ENCODE measurements around the gene LOXL3. TPM values are rescaled to one million over a fixed set of nuclear protein-coding genes. Genes with fewer than 3 reads are reported as not detected.

Gene LOXL3
- total RNA-seq, 1 donor from 2014 or later: 8.1 TPM

- H3K27me3 ChIP-seq: no peaks in the 10 kb centered on the region
- no peak for TF ChIP-seq CTCF (IDR thresholded peaks at IDR 0.05)
- peaks cover 28% of the 10 kb centered on the region for H3K36me3 ChIP-seq
- no peak for DNase-seq
- ATAC-seq: no peak
- intact Hi-C loops (cut with DNase I): no loop called here
- H3K27ac ChIP-seq: no peak overlapping the region
- no peak overlapping the region for H3K4me3 ChIP-seq
- H3K9me3 ChIP-seq: no peaks in the 10 kb centered on the region
- peaks cover 24% of the 10 kb centered on the region for H3K4me1 ChIP-seq
Observed at GRCh38 chr2:74527741-74528140, 26.0 kb downstream of the LOXL3 start.

- TF ChIP-seq CTCF (IDR thresholded peaks at IDR 0.05): no peak
- Histone ChIP-seq H3K36me3 (peaks cover 22% of the 10 kb centered on the region), H3K4me1 (peaks cover 22% of the 10 kb centered on the region), H3K27me3 (no peaks in the 10 kb centered on the region), H3K9me3 (no peaks in the 10 kb centered on the region), H3K27ac (no peak overlapping the region), H3K4me3 (no peak overlapping the region)
- DNase-seq: no peak
- intact Hi-C loops (cut with DNase I): no loop called here
- no peak for ATAC-seq
Observed at GRCh38 chr2:74526649-74527230, 27.0 kb downstream of the LOXL3 start.

- intact Hi-C loops (cut with DNase I): no loop called here
- H3K4me1 ChIP-seq: peaks cover 15% of the 10 kb centered on the region
- DNase-seq: no peak
- H3K9me3 ChIP-seq: no peaks in the 10 kb centered on the region
- H3K27me3 ChIP-seq: no peaks in the 10 kb centered on the region
- no peak for ATAC-seq
- H3K36me3 ChIP-seq: peaks cover 22% of the 10 kb centered on the region
- no peak within 1 kb of the TSS for H3K27ac ChIP-seq
- no peak within 1 kb of the TSS for H3K4me3 ChIP-seq
- no peak for TF ChIP-seq CTCF (IDR thresholded peaks at IDR 0.05)
Observed at GRCh38 chr2:74525717-74526648, 27.8 kb downstream of the LOXL3 start, which contains the start of gene DQX1. Gene DQX1, minus strand, starts transcription at chr2:74526231. Its CDS starts 502 bp downstream, at chr2:74525729.

GRCh38 chr2:74524955-74525716 is 28.6 kb downstream of the LOXL3 start:
- no peak for TF ChIP-seq CTCF (IDR thresholded peaks at IDR 0.05)
- Histone ChIP-seq H3K4me1 (peaks cover 10% of the 10 kb centered on the region), H3K36me3 (peaks cover 22% of the 10 kb centered on the region), H3K4me3 (no peak overlapping the region), H3K9me3 (no peaks in the 10 kb centered on the region), H3K27ac (no peak overlapping the region), H3K27me3 (peaks cover 5% of the 10 kb centered on the region)
- ATAC-seq (no peak), DNase-seq (no peak)
- intact Hi-C loops (cut with DNase I): no loop called here

GRCh38 chr2:74524005-74524404 is 29.7 kb downstream of the LOXL3 start:
- Histone ChIP-seq H3K4me1 (peaks cover 10% of the 10 kb centered on the region), H3K27ac (no peak overlapping the region), H3K9me3 (no peaks in the 10 kb centered on the region), H3K4me3 (no peak overlapping the region), H3K27me3 (peaks cover 16% of the 10 kb centered on the region), H3K36me3 (peaks cover 22% of the 10 kb centered on the region)
- no peak for DNase-seq
- no peak for ATAC-seq
- intact Hi-C loops (cut with DNase I): no loop called here
- TF ChIP-seq CTCF (IDR thresholded peaks at IDR 0.05): no peak
